ENCODE measurements around the gene KLKB1.

KLKB1 gene

DNA sequence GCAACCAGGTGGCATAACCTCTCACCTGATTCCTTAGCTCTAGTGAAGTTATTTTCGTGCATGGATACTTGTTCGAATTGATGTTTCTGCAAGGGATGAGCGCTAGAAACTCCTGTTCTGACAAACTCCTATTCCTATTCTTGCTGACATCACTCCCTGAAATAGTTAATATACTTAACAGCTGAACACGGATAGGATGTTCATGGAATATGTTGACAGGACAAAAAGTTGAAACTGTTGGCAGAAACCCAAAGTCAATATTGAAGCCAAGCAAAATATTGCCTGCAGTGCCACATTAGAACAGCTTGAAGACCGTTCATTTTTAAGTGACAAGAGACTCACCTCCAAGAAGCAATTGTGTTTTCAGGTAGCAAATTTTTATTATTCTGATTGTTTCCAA is at the start of gene KLKB1:
TSS of gene KLKB1 (plus strand) at position 287 of the 400 bp plus-strand sequence. CDS start 689 bp downstream, outside the sequence.
- no peak for DNase-seq

DNA sequence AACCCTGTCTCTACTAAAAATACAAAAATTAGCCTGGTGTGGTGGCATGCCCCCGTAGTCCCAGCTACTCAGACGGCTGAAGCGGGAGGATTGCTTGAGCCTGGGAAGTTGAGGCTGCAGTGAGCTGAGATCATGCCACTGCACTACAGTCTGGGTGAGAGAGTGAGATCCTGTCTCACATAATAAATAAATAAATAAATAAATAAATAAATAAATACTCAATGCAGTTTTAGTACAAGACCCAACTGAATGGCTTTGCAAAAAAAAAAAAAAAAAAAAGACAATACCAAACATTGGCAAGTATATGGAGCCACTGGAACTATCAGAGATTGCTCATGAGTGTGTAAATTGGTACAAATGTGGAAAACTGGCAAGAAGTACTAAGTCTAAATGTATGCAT is 39.2 kb upstream of the KLKB1 start:
- DNase-seq, result no peak

DNA sequence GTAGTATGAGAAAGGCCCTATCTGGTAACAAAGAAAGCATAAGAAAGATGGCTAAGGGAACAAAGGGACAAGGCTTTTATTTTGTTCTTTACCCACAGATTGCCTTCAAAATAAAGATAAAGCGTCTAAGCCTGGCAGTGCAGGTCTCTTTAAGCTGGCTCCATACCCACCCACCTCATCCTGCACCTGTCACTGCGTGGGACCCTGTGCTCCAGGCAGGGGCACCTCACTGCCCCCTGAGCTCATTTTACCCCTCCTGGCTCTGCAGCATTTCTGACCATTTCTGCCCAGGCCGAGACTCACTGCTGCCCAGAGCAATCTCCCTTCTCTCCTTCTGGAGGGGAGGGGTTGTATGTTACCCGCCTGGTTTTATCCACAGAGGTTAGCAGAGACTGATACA is 37.7 kb upstream of the KLKB1 start:
- no peak for DNase-seq

DNA sequence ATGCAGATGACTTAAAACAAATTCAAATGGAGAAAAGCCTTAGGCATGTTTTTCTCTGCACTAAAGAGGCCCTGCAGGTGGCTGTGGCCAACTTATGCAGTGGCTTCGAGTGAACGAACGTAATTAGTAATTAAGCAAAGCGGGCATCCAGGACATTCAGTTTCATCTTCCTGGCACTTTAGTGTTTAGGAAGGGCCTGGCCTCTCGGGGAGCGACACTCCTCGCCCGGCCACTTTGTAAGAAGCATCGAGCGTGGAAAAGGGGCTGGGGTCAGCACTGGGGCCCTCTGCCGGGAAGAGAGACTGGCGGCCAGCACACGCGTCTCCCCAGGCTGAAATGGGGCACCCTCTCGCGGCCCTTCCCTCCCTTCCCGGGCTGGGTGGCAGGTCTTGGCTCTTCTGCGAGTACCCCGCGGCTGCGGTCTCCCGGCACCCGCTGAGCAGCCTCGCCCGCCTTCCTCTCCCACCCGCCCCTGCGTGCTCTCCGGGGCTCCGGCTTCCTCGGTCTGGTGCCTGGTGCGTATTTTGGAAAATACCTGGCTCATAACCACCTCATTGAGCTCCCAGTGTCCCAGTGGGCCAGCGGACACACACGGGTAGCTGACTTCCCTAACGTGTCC is 36.6 kb upstream of the KLKB1 start:
- no peak for DNase-seq

DNA sequence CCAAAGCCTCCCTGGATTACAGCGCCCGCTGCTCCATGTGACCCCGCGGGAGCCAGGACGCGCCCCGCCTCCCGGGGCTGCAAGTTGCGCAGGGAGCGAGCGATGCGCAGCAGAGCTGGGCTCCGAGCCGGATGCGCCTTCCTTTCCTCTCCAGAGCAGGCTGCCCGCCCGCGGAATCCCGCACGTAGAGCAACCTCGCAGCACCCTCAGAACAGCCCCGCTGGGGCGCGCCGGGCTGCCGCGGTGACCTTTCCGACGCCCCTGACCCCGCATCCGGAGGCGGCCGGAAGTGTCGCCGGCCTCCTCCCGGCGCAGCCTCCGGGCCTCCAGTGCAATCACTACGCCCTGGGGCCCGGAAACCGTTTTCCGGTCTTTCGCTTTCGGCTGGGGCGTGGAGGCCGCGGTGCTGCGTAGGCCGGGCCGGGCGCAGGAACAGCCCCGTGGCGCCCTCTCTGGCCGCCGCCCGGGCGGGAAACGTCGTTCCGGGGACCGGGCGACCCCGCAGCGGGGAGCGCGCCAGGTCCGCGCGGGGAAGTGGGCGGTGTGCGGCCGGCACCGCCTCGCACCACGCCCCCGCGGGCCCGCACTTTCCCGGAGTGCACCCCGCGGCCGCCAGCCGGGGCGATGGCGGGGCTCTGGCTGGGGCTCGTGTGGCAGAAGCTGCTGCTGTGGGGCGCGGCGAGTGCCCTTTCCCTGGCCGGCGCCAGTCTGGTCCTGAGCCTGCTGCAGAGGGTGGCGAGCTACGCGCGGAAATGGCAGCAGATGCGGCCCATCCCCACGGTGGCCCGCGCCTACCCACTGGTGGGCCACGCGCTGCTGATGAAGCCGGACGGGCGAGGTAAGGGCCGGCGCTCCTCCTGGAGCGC is 35.9 kb upstream of the KLKB1 start, which contains the start of gene CYP4V2:
TSS of gene CYP4V2 (plus strand) at position 368 of the 866 bp plus-strand sequence. CDS start at position 625, 257 bp downstream.
- peak; percentile 75 for DNase-seq

DNA sequence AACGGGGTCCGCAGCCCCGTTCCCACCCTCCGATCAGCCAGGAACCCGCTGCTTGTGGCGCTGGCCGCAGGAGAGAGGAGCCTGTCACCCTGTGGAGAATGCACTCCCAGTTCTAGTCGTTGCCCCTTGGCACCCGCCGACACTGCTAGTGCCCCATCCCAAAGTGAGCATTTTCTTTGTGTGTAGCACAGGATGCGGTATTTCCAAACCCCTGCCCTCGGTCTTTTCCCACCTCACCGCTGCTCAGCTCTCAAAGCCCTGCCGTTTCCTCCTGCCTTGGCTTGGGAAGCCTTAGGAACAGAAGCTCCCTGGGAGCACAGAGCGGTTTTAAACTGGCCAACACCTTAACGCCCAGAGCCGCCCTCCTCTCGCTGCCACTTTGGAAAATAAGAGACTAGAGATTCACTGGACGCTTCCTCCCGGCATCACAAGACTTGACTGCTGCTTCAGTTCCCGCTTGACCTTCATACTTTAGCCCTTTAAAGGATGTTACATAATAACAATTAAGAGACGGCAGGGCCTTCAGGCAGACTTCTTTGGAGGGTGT is 35.2 kb upstream of the KLKB1 start:
- no peak for DNase-seq

DNA sequence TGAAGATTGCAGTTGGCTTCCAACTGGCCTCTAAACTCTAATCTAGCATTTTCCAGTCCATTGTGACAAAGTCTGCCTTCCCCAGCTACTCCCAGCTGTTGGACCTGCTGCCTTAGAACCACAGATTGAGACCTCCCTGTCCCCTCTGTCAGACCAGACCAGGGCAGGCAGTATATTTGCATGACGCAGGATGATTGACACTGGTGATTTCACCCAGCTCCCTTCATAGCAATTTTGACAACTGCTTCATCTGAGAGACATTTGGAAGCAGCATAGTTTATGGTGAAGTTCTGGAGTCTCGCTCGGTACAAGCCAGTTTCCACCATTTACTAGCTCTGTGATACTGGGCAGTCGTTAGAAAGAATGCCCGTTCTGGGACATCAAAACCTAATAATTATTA is 33.5 kb upstream of the KLKB1 start:
- DNase-seq, result no peak

DNA sequence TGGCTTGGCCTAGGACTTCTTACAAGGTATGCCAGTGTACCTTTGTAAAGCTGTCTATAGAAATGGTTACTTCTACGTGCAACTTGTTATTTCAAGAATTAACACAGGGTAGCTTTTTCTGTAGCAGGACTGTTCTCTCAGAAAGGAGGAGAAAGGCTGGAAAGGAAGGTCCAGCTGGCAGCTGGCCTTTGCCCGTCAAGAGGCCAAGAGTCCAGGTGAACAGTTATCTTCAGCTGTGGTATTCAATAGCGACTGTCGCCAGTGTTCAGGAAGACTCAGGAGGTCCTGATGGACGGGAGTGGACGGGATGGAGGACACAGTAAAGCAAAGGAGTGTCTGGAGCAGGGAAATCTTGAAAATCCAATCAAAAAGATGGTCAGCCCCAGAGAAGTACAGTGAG is 31.2 kb upstream of the KLKB1 start:
- no peak for DNase-seq

DNA sequence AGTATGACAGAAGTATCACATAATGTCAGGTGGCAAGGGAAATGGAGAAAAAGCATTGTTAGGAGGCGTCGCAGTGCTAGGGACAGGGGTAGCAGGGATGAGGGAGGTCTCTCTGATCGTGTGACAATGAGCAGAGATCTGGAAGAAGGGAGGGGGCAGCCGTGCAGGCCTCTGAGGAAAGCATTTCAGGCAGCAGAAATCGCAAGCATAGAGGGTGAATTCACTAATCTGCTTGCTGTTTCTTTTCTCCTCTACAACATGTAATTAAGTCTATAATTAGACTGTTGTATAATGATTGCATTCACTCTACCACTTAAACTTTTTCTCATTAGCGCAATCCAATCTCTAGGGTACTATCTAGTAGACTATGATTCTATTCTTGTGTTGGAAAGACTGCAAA is 26.8 kb upstream of the KLKB1 start:
- no peak for DNase-seq

DNA sequence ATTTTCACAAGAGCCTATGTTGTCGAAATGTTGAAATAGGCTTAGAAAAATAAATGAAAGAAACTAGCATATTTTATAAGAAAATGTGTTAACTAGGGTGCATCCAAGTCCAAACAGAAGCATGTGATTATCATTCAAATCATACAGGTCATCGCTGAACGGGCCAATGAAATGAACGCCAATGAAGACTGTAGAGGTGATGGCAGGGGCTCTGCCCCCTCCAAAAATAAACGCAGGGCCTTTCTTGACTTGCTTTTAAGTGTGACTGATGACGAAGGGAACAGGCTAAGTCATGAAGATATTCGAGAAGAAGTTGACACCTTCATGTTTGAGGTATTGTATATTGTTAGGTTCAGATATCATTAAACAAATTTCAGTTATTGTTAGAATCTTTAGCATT is 26.3 kb upstream of the KLKB1 start:
- no peak for DNase-seq

DNA sequence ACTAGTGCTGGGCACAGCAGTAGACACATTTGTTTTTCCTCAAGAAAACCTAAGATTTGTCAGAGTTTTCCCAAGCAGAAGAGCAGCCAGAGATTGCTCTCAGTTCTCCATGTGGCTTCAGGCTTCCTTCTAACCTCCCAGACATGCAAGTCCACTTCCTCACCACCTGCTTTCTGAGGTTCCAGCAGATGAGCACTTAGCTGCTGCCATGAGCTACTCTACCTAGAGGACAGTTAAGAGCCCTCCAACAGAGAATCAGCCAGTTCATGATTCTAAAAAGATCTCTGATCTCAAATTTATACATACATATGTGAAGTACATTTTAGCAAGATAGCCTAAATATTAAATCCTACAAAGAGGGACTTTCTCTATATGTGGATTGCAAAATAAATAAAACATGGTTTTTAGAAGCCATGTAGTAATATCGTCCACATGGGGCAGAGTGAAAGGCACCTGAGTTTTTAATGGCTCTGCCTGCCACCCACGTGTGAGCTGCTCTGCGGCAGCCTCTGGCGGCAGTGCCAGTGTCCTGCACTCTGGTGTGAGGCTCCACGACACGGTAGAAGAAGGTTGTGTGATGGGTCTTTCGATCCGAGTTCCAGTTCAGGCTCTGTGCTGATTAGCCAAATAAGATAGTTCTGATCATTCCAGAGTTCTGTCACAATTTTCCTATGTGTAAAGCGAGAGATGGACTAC is 25.6 kb upstream of the KLKB1 start:
- DNase-seq, result no peak

DNA sequence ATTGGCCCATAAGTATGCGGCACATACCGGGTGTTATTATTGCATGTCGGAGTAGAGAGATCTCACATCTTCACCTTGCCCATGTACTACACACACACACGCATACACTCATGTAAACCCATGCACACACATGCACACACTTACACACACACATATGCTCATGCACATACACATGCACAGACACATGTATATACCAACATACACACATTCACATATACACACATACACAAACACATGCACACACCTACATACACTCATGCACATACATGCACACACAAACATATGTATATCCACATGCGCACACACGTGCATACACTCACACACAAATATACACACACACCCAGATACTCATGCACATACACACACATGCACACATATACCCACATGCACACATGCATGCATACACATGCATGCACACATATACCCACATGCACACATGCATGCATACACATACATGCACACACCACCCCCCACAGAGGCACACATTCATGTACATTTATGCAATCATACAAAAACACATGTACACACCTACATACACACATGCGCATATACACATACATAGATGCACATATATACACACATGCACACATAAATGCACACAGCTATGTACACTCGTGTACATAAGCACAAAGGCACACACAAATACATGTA is 24.7 kb upstream of the KLKB1 start:
- DNase-seq, result no peak

DNA sequence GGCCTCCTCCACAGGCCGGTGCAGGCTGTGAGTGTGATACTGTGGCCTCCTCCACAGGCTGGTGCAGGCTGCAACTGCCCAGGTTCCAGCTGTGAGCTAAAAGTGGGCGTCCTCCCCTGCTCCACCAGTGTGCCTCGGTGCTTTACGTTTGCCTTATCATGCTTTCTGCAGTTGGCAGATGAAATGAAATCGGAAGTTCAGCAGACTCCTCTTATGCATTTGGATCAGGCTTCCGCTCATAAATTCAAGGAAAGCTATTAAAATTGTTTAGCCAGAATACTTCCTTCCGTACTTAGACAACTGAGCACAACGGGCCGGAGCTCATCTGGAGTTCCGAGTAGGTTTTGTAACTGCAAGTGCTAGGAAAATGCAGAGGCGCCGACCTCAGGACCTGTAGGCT is 23.9 kb upstream of the KLKB1 start:
- DNase-seq, result no peak

DNA sequence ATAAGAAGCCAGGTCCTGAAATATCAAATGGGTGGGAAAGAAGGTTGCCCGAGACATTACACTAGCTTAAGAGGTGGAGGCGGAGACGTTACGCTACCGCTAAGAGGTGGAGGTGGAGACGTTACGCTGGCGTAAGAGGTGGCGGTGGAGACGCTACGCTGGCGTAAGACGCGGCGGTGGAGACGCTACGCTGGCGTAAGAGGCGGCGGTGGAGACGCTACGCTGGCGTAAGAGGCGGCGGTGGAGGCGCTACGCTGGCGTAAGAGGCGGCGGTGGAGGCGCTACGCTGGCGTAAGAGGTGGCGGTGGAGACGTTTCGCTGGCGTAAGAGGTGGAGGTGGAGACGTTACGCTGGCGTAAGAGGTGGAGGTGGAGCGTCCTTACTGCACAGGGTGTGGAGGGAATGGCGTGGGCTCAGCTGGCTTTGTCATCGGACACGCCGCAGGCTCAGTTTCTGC is 23.2 kb upstream of the KLKB1 start:
- DNase-seq, result no peak

DNA sequence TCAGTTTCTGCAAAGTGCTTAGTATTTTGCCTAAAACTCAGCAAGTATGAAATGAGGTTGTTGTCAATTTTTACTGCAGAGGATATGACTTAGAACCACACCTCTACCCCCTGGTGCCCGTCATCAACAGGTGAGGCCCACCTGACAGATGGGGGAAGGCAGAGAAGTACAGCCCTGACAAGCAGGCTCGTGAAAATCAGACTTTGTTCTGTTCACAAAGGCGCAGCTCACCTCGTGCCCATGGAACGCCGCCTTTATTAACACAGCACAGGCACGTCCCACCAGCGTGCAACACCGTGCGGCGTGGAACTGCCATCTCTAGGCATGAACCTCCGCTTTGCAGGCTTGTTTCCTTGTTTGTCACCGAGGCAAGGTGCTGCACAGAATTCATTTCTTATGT is 22.6 kb upstream of the KLKB1 start:
- no peak for DNase-seq

DNA sequence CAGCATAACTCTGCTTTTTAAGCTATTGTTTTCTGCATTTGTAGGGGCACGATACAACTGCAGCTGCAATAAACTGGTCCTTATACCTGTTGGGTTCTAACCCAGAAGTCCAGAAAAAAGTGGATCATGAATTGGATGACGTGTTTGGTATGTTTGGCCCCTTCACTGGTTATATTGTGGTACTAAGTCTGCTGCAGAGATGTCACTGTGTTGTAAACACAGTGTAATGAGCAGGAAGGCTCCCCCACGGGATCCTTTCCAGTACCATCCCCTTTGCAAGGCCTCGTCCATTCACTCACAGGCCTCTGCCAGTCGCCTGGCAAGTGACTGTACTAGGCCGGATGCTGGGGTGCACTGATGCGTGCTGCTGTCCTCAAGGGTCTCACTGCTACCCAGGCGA is 22.2 kb upstream of the KLKB1 start:
- no peak for DNase-seq

DNA sequence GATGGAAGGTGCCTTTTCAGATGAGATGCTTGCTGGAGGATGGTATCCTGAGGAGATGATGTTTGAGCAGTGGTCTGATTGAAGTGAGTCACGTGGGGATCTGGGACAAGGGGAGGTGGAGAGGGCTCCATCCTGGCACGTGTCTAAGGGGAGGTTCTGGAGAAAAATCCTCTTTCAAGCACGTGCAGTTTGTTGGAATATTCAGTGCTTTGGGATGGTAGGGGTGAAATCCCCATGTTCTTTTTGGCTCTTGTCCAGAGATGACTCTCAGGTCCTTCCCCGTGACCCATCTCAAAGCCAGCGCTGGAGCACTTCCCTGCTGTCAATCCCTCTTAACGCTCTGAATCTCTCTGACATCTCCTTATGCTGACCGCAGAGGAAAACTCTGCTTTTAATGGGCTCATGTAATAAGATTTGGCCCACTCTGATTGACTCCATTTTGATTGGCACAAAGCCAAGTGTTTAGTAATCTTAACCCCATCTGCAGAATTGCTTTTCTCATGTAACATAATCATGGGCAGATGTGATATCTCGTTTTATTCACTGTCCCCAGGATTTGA is 10.8 kb upstream of the KLKB1 start:
- DNase-seq, result no peak

DNA sequence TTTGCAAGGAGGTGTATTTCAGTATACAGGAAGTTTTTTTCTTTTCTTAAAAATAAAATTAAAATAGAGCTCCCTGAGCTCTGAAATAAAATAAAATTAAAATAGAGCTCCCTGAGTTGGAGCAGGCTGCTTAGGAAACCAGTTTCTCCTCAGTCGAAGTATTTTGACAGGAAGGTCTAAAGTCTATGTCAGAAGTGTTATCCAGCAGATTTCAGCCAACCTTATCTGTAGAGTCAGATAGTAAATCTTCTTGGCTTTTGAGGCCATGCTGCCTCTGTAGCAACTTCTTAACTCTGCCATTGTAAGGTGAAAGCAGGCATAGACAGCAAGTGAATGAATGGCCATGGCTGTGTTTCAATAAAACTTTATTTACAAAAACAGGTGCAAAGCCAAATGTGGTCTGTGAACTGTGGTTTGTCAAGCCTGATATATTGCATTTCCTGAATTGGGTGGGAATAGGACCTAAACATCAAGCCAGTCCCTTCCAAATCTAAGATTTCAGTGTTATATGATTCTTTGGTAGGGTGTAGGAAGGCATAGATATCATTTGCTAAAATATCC is 9.5 kb upstream of the KLKB1 start:
- no peak for DNase-seq

DNA sequence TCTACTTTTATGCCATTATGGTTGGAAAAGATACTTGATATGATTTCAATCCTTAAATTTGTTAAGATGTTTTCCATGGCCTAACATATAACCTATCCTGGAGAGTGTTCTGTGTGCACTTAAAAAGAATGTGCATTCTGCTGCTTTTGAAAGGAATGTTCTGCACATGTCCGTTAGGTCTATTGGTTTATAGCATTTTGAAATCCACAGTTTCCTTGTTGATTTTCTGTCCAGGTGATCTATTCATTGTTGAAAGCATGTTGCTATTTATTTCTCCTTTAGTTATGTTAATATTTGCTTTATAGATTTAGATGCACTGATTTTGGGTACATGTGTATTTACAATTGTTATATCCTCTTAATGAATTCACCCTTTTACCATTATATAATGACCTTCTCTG is 5.7 kb upstream of the KLKB1 start:
- DNase-seq, result no peak

DNA sequence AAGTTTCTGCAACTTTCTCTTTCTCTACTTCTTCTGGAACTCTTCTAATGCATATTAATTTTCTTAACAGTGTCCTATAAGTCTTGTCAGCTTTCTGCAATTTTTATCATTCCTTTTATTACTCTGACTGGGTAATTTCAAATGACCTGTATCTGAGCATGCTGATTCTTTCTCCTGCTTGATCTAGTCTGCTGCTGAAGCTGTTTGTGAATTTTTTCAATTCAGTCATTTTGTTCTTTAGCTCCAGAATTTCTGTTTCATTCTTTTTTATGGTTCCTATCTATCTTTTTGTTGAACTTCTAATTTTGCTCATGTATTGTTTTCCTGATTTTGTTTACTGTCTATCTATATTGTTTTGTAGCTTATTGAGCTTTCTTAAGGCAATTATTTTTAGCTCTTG is 1.5 kb upstream of the KLKB1 start:
- no peak for DNase-seq

DNA sequence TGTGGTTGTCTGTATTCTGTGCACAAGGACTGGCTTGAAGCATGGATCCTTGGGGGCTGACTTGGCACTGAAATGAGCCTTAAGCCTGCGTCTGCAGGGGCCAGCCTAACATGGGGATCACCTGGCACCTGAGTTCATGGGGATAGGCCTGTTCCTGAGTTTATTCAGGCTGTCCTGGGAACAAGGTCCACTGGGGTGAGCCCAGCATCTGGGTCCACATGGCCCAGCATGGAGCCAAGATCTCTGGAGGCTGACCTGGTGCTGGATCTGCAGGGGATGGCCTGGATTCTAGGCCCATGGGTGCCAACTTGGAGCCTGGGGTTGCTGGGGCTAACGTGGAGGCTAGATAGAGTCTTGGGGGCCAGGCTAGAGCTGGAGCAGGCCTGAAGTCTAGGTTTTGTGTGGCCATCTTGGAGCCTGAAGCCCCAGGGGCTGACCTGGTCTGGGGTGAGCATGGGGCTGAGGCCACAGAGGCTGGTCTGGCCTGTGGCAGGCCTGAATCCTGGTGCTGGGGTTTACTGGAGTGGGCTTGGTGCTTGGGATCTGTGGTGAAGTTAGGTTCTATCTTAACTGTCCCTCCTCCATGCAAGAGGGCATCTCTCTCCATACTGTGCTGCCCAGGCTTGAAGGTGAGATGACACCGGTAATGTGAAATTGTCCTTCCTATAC is 652 bp upstream of the KLKB1 start:
- DNase-seq, result no peak
